COLO668 (cell line): ENCODE results near the gene CRB2.
A peak's percentile ranks its signal among the peaks of the same experiment; 100 is the strongest.

ENCODE experiments used
- DNase-seq: peaks from one replicate; lab custom pipeline; 2025; ENCODE audit not compliant: unreplicated experiment; lab: John Stamatoyannopoulos, UW

CRB2 gene

GRCh38 chr9:123377211-123377971 is 21.4 kb downstream of the CRB2 start:
- DNase-seq, result no peak

GRCh38 chr9:123378025-123378424 is 22.0 kb downstream of the CRB2 start:
- no peak for DNase-seq

- no peak for DNase-seq
Observed at GRCh38 chr9:123378956-123379660, 23.1 kb downstream of the CRB2 start.

GRCh38 chr9:123380852-123381705 is 25.1 kb downstream of the CRB2 start:
- DNase-seq, result no peak

GRCh38 chr9:123382653-123383511 is 26.9 kb downstream of the CRB2 start:
- DNase-seq, result no peak

GRCh38 chr9:123383512-123384170 is 27.6 kb downstream of the CRB2 start:
- no peak for DNase-seq

GRCh38 chr9:123387686-123388085 is 31.7 kb downstream of the CRB2 start:
- no peak for DNase-seq

- DNase-seq, result no peak
Observed at GRCh38 chr9:123389070-123389469, 33.1 kb downstream of the CRB2 start.

GRCh38 chr9:123389698-123390097 is 33.7 kb downstream of the CRB2 start:
- no peak for DNase-seq

GRCh38 chr9:123390337-123391135 is 34.5 kb downstream of the CRB2 start:
- no peak for DNase-seq

GRCh38 chr9:123391233-123391632 is 35.2 kb downstream of the CRB2 start:
- no peak for DNase-seq

- no peak for DNase-seq
Observed at GRCh38 chr9:123391946-123392345, 35.9 kb downstream of the CRB2 start.

- DNase-seq, result no peak
Observed at GRCh38 chr9:123392802-123393201, 36.8 kb downstream of the CRB2 start.

- peak; percentile 32 for DNase-seq
Observed at GRCh38 chr9:123394291-123395235, 38.6 kb downstream of the CRB2 start.

GRCh38 chr9:123395276-123395688 is 39.3 kb downstream of the CRB2 start:
- peak; percentile 93 for DNase-seq

GRCh38 chr9:123395689-123396511 is 39.9 kb downstream of the CRB2 start:
- peak; percentile 35 for DNase-seq

- DNase-seq, result no peak
Observed at GRCh38 chr9:123397975-123398374, 42.0 kb downstream of the CRB2 start.
